NK-92 treated with Interleukin-12 subunit alpha and Interleukin-12 subunit beta, amount 100 ng/mL, for 24 hours (cell line): Measurements from ENCODE around the gene GPR34.

Experiments
- DNase-seq: peaks from one replicate; lab custom pipeline; 2025; lab: John Stamatoyannopoulos, UW

GPR34 gene

GRCh38 chrX:41734530-41734929, 45.8 kb downstream of the GPR34 start:
- DNase-seq: no peak

DNA sequence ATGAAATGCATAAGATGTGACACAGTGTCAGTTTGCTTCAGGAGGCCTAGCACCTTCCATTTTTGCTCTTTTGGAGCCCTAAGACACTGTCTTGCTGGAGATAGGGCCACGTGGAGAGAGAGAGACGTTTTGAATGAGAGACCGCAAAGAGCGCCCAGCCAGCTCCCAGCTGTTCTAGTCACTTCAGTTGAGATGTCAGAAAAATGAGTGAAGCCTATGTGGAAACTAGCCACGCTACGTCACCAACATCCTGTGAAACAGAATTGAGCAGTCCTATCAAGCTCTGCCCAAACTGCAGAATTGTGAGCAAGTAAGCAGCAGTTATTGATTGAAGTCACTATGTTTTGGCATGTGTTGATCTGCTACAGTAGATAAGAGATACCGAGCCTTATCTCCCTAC, 48.3 kb downstream of the GPR34 start:
- DNase-seq: no peak

- no peak for DNase-seq
Measured at GRCh38 chrX:41739871-41740270, 51.1 kb downstream of the GPR34 start.
